ENCODE data around the gene KRT72.

Gene KRT72

GRCh38 chr12:52579468-52580465 is 21.5 kb downstream of the KRT72 start:
- Mint-ChIP-seq H3K27ac (ENCODE audit: low read depth) (peak overlapping the region; percentile 86), H3K9me3 (no peaks in the 10 kb centered on the region), H3K27me3 (peaks cover 15% of the 10 kb centered on the region), H3K36me3 (ENCODE audit: insufficient read depth) (no peaks in the 10 kb centered on the region), H3K4me1 (peaks cover 30% of the 10 kb centered on the region), H3K4me3 (no peak overlapping the region)
- DNase-seq (ENCODE audit: low spot score in 2 of 2) (no peak), ATAC-seq (replicated peaks; ENCODE audit: extremely low read depth, poor library complexity, severe bottlenecking) (no peak)

- no peak for DNase-seq (ENCODE audit: low spot score in 2 of 2)
- Mint-ChIP-seq H3K27me3 (peaks cover 15% of the 10 kb centered on the region), H3K4me3 (no peak overlapping the region), H3K4me1 (peaks cover 28% of the 10 kb centered on the region), H3K27ac (ENCODE audit: low read depth) (no peak overlapping the region), H3K36me3 (ENCODE audit: insufficient read depth) (no peaks in the 10 kb centered on the region), H3K9me3 (no peaks in the 10 kb centered on the region)
- ATAC-seq (replicated peaks; ENCODE audit: extremely low read depth, poor library complexity, severe bottlenecking), result no peak
Measured at GRCh38 chr12:52578469-52578868, 22.8 kb downstream of the KRT72 start.

GRCh38 chr12:52577316-52577715 is 23.9 kb downstream of the KRT72 start:
- Mint-ChIP-seq H3K27ac (ENCODE audit: low read depth) (no peak overlapping the region), H3K27me3 (peaks cover 15% of the 10 kb centered on the region), H3K4me1 (peaks cover 31% of the 10 kb centered on the region), H3K36me3 (ENCODE audit: insufficient read depth) (no peaks in the 10 kb centered on the region), H3K9me3 (no peaks in the 10 kb centered on the region), H3K4me3 (no peak overlapping the region)
- no peak for ATAC-seq (replicated peaks; ENCODE audit: extremely low read depth, poor library complexity, severe bottlenecking)
- no peak for DNase-seq (ENCODE audit: low spot score in 2 of 2)

- H3K27ac Mint-ChIP-seq (ENCODE audit: low read depth), result no peak overlapping the region
- H3K4me1 Mint-ChIP-seq, result peaks cover 25% of the 10 kb centered on the region
- H3K9me3 Mint-ChIP-seq, result no peaks in the 10 kb centered on the region
- ATAC-seq (replicated peaks; ENCODE audit: extremely low read depth, poor library complexity, severe bottlenecking) (no peak), DNase-seq (ENCODE audit: low spot score in 2 of 2) (no peak)
- no peaks in the 10 kb centered on the region for H3K36me3 Mint-ChIP-seq (ENCODE audit: insufficient read depth)
- peaks cover 11% of the 10 kb centered on the region for H3K27me3 Mint-ChIP-seq
- H3K4me3 Mint-ChIP-seq, result no peak overlapping the region
Measured at GRCh38 chr12:52575948-52576347, 25.3 kb downstream of the KRT72 start.

GRCh38 chr12:52575256-52575655 is 26.0 kb downstream of the KRT72 start:
- no peak for DNase-seq (ENCODE audit: low spot score in 2 of 2)
- Mint-ChIP-seq H3K9me3 (no peaks in the 10 kb centered on the region), H3K27ac (ENCODE audit: low read depth) (no peak overlapping the region), H3K4me1 (peaks cover 22% of the 10 kb centered on the region), H3K36me3 (ENCODE audit: insufficient read depth) (no peaks in the 10 kb centered on the region), H3K4me3 (no peak overlapping the region), H3K27me3 (peaks cover 4% of the 10 kb centered on the region)
- no peak for ATAC-seq (replicated peaks; ENCODE audit: extremely low read depth, poor library complexity, severe bottlenecking)

- no peak for DNase-seq (ENCODE audit: low spot score in 2 of 2)
- Mint-ChIP-seq H3K27ac (ENCODE audit: low read depth) (no peak within 1 kb of the TSS), H3K27me3 (no peaks in the 10 kb centered on the region), H3K9me3 (no peaks in the 10 kb centered on the region), H3K4me1 (peaks cover 23% of the 10 kb centered on the region), H3K36me3 (ENCODE audit: insufficient read depth) (peaks cover 1% of the 10 kb centered on the region), H3K4me3 (no peak within 1 kb of the TSS)
- no peak for ATAC-seq (replicated peaks; ENCODE audit: extremely low read depth, poor library complexity, severe bottlenecking)
Measured at GRCh38 chr12:52573743-52574142, 27.5 kb downstream of the KRT72 start, which contains the start of gene KRT74. KRT74 (minus strand) TSS chr12:52573843; CDS start chr12:52573777, 66 bp downstream.

- H3K27me3 Mint-ChIP-seq, result no peaks in the 10 kb centered on the region
- ATAC-seq (replicated peaks; ENCODE audit: extremely low read depth, poor library complexity, severe bottlenecking) (no peak), DNase-seq (ENCODE audit: low spot score in 2 of 2) (no peak)
- H3K27ac Mint-ChIP-seq (ENCODE audit: low read depth), result no peak overlapping the region
- H3K36me3 Mint-ChIP-seq (ENCODE audit: insufficient read depth), result peaks cover 2% of the 10 kb centered on the region
- H3K4me3 Mint-ChIP-seq, result no peak overlapping the region
- peaks cover 27% of the 10 kb centered on the region for H3K4me1 Mint-ChIP-seq
- no peaks in the 10 kb centered on the region for H3K9me3 Mint-ChIP-seq
Measured at GRCh38 chr12:52573306-52573705, 28.0 kb downstream of the KRT72 start.

GRCh38 chr12:52570511-52570910 is 30.8 kb downstream of the KRT72 start:
- Mint-ChIP-seq H3K4me3 (no peak overlapping the region), H3K4me1 (peaks cover 47% of the 10 kb centered on the region), H3K27me3 (no peaks in the 10 kb centered on the region), H3K27ac (ENCODE audit: low read depth) (no peak overlapping the region), H3K36me3 (ENCODE audit: insufficient read depth) (peaks cover 12% of the 10 kb centered on the region), H3K9me3 (no peaks in the 10 kb centered on the region)
- no peak for DNase-seq (ENCODE audit: low spot score in 2 of 2)
- ATAC-seq (replicated peaks; ENCODE audit: extremely low read depth, poor library complexity, severe bottlenecking), result no peak

GRCh38 chr12:52568111-52568510 is 33.2 kb downstream of the KRT72 start:
- Mint-ChIP-seq H3K9me3 (no peaks in the 10 kb centered on the region), H3K36me3 (ENCODE audit: insufficient read depth) (peaks cover 12% of the 10 kb centered on the region), H3K27me3 (no peaks in the 10 kb centered on the region), H3K27ac (ENCODE audit: low read depth) (peak overlapping the region; percentile 98), H3K4me1 (peaks cover 51% of the 10 kb centered on the region), H3K4me3 (peak overlapping the region; percentile 78)
- DNase-seq (ENCODE audit: low spot score in 2 of 2) (no peak), ATAC-seq (replicated peaks; ENCODE audit: extremely low read depth, poor library complexity, severe bottlenecking) (no peak)

GRCh38 chr12:52566847-52567291 is 34.4 kb downstream of the KRT72 start:
- peak; percentile 54 to 91 for DNase-seq (ENCODE audit: low spot score in 2 of 2)
- ATAC-seq (replicated peaks; ENCODE audit: extremely low read depth, poor library complexity, severe bottlenecking), result peak; percentile 90

GRCh38 chr12:52564582-52564981 is 36.7 kb downstream of the KRT72 start:
- Mint-ChIP-seq H3K4me1 (peaks cover 53% of the 10 kb centered on the region), H3K27ac (ENCODE audit: low read depth) (peak overlapping the region; percentile 69), H3K36me3 (ENCODE audit: insufficient read depth) (peaks cover 12% of the 10 kb centered on the region), H3K4me3 (no peak overlapping the region), H3K27me3 (no peaks in the 10 kb centered on the region), H3K9me3 (no peaks in the 10 kb centered on the region)
- ATAC-seq (replicated peaks; ENCODE audit: extremely low read depth, poor library complexity, severe bottlenecking) (no peak), DNase-seq (ENCODE audit: low spot score in 2 of 2) (no peak)

More at GRCh38 chr12:52566847-52567291, 34.4 kb downstream of the KRT72 start:
- peaks cover 42% of the 10 kb centered on the region for H3K4me1 Mint-ChIP-seq
- no peaks in the 10 kb centered on the region for H3K9me3 Mint-ChIP-seq
- no peaks in the 10 kb centered on the region for H3K27me3 Mint-ChIP-seq
- H3K36me3 Mint-ChIP-seq (ENCODE audit: insufficient read depth), result peaks cover 14% of the 10 kb centered on the region
- H3K27ac Mint-ChIP-seq (ENCODE audit: low read depth), result peak overlapping the region; percentile 98
- H3K4me3 Mint-ChIP-seq, result peak overlapping the region; percentile 78

GRCh38 chr12:52561880-52562449 is 39.3 kb downstream of the KRT72 start:
- H3K36me3 Mint-ChIP-seq (ENCODE audit: insufficient read depth), result peaks cover 4% of the 10 kb centered on the region
- peaks cover 56% of the 10 kb centered on the region for H3K4me1 Mint-ChIP-seq
- ATAC-seq (replicated peaks; ENCODE audit: extremely low read depth, poor library complexity, severe bottlenecking) (no peak), DNase-seq (ENCODE audit: low spot score in 2 of 2) (no peak)
- H3K27ac Mint-ChIP-seq (ENCODE audit: low read depth), result no peak overlapping the region
- H3K9me3 Mint-ChIP-seq, result no peaks in the 10 kb centered on the region
- H3K4me3 Mint-ChIP-seq, result no peak overlapping the region
- no peaks in the 10 kb centered on the region for H3K27me3 Mint-ChIP-seq

GRCh38 chr12:52559979-52560378 is 41.3 kb downstream of the KRT72 start:
- Mint-ChIP-seq H3K27ac (ENCODE audit: low read depth) (peak overlapping the region; percentile 83), H3K4me3 (peak overlapping the region; percentile 68), H3K9me3 (no peaks in the 10 kb centered on the region), H3K27me3 (no peaks in the 10 kb centered on the region), H3K4me1 (peaks cover 61% of the 10 kb centered on the region), H3K36me3 (ENCODE audit: insufficient read depth) (peaks cover 1% of the 10 kb centered on the region)
- DNase-seq (ENCODE audit: low spot score in 2 of 2) (no peak), ATAC-seq (replicated peaks; ENCODE audit: extremely low read depth, poor library complexity, severe bottlenecking) (peak; percentile 5)

Measured in central memory CD8-positive, alpha-beta T cell (primary cell).